Neutrophil (primary cell): ENCODE data around the gene CSTA.

Experiments
- H3K27ac ChIP-seq: fragments of 200-600 bp; sonication (generic); 2 replicates; pipeline ENCODE4 v1.5.1; 2016; ENCODE audit warnings: mild to moderate bottlenecking, moderate library complexity
- H3K27me3 ChIP-seq: fragments of 200-600 bp; sonication (generic); 2 replicates; pipeline ENCODE4 v1.6.0; 2016; ENCODE audit warnings: mild to moderate bottlenecking
- H3K36me3 ChIP-seq: fragments of 200-600 bp; sonication (generic); 2 replicates; pipeline ENCODE4 v1.5.1; 2017
- H3K4me1 ChIP-seq, 2 experiments: fragments of 200-600 bp in 1 of 2; sonication (generic) in 1 of 2; 1 replicate in 1 of 2; 2 replicates in 1 of 2; pipeline versions ENCODE4 v1.5.1 to v1.6.1; 2013 to 2016; ENCODE audit warnings: low read depth in 1 of 2, low read length in 1 of 2, mild to moderate bottlenecking in 1 of 2, moderate library complexity in 1 of 2; ENCODE audit not compliant: control insufficient read depth in 1 of 2, insufficient read depth in 1 of 2
- H3K4me3 ChIP-seq, 2 experiments: fragments of 200-600 bp in 1 of 2; sonication (generic) in 1 of 2; 1 replicate in 1 of 2; 2 replicates in 1 of 2; pipeline ENCODE4 v1.5.1; 2013 to 2016; ENCODE audit warnings: low read depth in 1 of 2, low read length in 1 of 2, mild to moderate bottlenecking in 1 of 2, moderate library complexity in 1 of 2
- H3K9me3 ChIP-seq: fragments of 200-600 bp; sonication (generic); 2 replicates; pipeline ENCODE4 v1.5.1; 2016
- TF ChIP-seq, protein P1 (sequence below): fragments of 200-600 bp; sonication (generic); IDR thresholded peaks from 2 replicates; pipeline ENCODE4 v1.5.1; 2016; ENCODE audit warnings: antibody characterized with exemption

CSTA gene

DNA sequence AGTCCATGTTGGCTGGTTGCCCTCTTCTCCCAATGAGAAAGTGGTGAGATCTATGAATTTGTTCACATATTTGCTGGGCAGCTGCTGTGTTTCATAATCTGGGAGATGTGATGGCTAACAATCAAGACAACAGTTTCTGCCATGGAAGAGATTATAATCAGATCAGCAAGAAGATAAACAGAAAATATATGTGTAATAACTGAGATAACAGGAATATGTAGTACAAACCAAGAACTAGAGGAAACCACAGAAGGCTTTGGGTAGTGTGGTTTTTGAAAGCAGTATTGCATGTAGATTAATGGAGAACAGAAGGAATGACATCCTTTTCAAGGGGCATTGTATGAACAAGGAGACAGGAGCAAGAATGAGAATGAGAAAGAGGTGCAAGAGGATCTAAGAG is 12.2 kb upstream of the CSTA start:
- TF ChIP-seq, protein P1, sequence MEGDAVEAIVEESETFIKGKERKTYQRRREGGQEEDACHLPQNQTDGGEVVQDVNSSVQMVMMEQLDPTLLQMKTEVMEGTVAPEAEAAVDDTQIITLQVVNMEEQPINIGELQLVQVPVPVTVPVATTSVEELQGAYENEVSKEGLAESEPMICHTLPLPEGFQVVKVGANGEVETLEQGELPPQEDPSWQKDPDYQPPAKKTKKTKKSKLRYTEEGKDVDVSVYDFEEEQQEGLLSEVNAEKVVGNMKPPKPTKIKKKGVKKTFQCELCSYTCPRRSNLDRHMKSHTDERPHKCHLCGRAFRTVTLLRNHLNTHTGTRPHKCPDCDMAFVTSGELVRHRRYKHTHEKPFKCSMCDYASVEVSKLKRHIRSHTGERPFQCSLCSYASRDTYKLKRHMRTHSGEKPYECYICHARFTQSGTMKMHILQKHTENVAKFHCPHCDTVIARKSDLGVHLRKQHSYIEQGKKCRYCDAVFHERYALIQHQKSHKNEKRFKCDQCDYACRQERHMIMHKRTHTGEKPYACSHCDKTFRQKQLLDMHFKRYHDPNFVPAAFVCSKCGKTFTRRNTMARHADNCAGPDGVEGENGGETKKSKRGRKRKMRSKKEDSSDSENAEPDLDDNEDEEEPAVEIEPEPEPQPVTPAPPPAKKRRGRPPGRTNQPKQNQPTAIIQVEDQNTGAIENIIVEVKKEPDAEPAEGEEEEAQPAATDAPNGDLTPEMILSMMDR = no peak
- H3K4me1 ChIP-seq = peaks cover 49 to 50% of the 10 kb centered on the region in 2 experiments
- H3K9me3 ChIP-seq = no peaks in the 10 kb centered on the region
- no peaks in the 10 kb centered on the region for H3K27me3 ChIP-seq
- no peak overlapping the region for H3K4me3 ChIP-seq
- H3K36me3 ChIP-seq = no peaks in the 10 kb centered on the region
- peak overlapping the region; percentile 66 for H3K27ac ChIP-seq

DNA sequence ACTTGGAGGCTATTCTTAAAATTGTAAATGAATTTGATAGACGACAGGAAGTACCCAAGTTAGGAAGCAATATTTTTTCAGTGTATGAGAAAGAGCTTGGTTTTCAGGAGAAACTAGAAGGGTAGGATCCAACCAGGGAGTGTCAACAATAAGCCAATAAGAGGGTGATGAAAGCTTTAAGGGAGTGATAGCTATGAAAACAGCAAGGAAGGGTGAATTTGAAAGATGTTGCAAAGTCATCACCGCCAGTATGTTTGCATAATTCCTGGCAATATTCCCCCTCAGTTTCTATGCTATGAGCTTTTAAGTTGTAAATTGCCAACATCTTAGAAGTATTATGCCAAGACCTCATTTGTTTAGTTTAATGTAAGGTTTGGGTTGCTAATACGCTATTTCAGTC is 11.8 kb upstream of the CSTA start:
- Histone ChIP-seq H3K4me1 (peaks cover 45 to 46% of the 10 kb centered on the region in 2 experiments), H3K27ac (peak overlapping the region; percentile 66), H3K9me3 (no peaks in the 10 kb centered on the region), H3K27me3 (no peaks in the 10 kb centered on the region), H3K4me3 (no peak overlapping the region), H3K36me3 (no peaks in the 10 kb centered on the region)
- TF ChIP-seq, protein P1 = no peak

DNA sequence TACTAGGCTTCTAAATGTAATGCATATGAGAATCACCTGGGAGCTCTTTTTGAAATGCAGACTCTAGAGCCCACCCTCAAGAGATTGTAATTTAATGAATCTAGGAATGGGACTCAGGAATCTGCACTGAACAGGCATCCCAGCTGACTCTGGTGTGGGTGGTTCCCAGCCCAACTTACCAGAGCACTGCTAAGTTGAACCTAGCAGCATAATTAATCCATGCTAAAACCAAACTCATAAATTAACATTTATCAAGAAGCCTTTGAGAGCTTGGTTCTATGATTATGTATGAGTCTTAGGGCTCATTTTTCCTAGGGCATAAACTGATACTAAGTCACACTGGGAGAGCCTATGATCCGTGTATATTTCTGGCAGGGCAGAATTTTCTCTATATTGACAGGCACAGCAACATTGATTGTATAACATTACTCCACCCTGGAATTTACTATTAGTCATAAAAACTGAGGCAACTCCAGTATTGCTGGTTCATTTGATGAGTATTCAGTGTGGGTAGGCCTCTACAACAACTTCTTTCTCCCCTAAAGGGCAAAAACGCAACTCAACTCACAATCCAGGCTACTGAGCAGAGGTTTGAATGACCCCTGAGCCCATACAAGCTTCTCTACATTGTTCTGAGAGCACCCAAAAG is 10.7 kb upstream of the CSTA start:
- no peaks in the 10 kb centered on the region for H3K27me3 ChIP-seq
- peaks cover 35 to 40% of the 10 kb centered on the region in 2 experiments for H3K4me1 ChIP-seq
- H3K9me3 ChIP-seq = no peaks in the 10 kb centered on the region
- TF ChIP-seq, protein P1 = no peak
- H3K36me3 ChIP-seq = no peaks in the 10 kb centered on the region
- no peak overlapping the region for H3K4me3 ChIP-seq
- peak overlapping the region; percentile 66 for H3K27ac ChIP-seq

DNA sequence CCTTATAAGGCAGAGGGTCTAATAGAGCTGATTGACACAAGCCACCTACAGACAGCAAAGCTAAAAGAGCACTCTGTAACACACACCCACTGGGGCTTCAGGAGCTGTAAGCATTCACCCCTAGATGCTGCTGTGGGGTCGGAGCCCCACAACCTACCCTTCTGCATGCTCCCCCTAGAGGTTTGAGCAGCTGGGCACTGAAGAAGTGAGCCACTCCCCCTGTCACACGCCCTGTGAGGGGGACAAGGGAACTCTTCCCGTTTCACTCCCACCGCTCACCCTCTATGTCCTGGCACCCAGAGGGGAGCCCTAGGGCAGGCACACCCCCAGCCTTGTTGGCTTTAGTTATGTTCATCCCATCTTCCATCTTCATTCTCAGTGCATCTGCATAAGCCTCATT is 9.4 kb upstream of the CSTA start:
- Histone ChIP-seq H3K4me1 (peaks cover 26 to 32% of the 10 kb centered on the region in 2 experiments), H3K4me3 (no peak overlapping the region), H3K36me3 (no peaks in the 10 kb centered on the region), H3K9me3 (no peaks in the 10 kb centered on the region), H3K27me3 (no peaks in the 10 kb centered on the region), H3K27ac (no peak overlapping the region)
- TF ChIP-seq, protein P1 = no peak

DNA sequence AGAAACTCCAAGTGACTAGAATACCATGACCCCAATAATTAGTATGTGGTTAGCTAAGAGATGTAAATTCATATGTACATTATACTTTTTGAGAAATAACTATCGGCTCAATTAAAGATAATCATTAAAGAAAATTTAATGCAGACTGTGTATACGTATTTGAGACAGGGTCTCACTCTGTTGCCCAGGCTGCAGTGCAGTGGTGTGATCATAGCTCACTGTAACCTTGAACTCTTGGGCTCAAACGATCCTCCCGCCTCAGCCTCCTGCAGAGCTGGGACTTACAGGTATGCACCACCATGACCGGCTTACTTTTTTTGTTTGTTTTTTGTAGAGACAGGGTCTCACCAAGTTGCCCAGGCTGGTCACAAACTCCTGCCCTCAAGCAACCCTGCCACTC is 8.7 kb upstream of the CSTA start:
- H3K36me3 ChIP-seq = no peaks in the 10 kb centered on the region
- TF ChIP-seq, protein P1 = no peak
- H3K27me3 ChIP-seq = no peaks in the 10 kb centered on the region
- H3K4me1 ChIP-seq = peaks cover 21 to 27% of the 10 kb centered on the region in 2 experiments
- H3K4me3 ChIP-seq = no peak overlapping the region
- no peak overlapping the region for H3K27ac ChIP-seq
- no peaks in the 10 kb centered on the region for H3K9me3 ChIP-seq
